Brain microvascular endothelial cell (primary cell): ENCODE data around the gene CCDC196.
"Not testable (repeated sequence)": the region's sequence is repeated elsewhere in the genome, so short reads cannot be mapped to it uniquely, and the experiment has no call there.

Experiments
- DNase-seq: peaks from one replicate; pipeline ENCODE4 v3.0.0-alpha.2; 2020
- H3K27ac ChIP-seq: fragments of 250-450 bp; sonication (Bioruptor Pico); 2 replicates; pipeline ENCODE4 v1.5.1; 2020; ENCODE audit warnings: mild to moderate bottlenecking, moderate library complexity
- H3K27me3 ChIP-seq: fragments of 250-450 bp; sonication (Bioruptor Pico); replicated peaks from 2 replicates; pipeline ENCODE4 v1.5.1; 2020; ENCODE audit warnings: mild to moderate bottlenecking
- H3K36me3 ChIP-seq: fragments of 250-450 bp; sonication (Bioruptor Pico); replicated peaks from 2 replicates; pipeline ENCODE4 v1.5.1; 2020; ENCODE audit warnings: mild to moderate bottlenecking
- H3K4me3 ChIP-seq: 2 replicates; pipeline ENCODE4 v1.5.1; 2011; ENCODE audit warnings: low read depth, mild to moderate bottlenecking, control low read depth, low read length, moderate library complexity
- CTCF ChIP-seq: IDR thresholded peaks from 2 replicates; pipeline ENCODE4 v1.5.1; 2011; ENCODE audit warnings: low read depth, mild to moderate bottlenecking, moderate library complexity, low read length, control low read depth, inconsistent platforms; ENCODE audit errors: missing control alignments
- in situ Hi-C: cut with HindIII; loops from 2 replicates; pipeline ENCODE4 v1.10.0; 2017; ENCODE audit warnings: low sequenced_read_pairs, low pct_ligation_motif_present

Gene CCDC196

DNA sequence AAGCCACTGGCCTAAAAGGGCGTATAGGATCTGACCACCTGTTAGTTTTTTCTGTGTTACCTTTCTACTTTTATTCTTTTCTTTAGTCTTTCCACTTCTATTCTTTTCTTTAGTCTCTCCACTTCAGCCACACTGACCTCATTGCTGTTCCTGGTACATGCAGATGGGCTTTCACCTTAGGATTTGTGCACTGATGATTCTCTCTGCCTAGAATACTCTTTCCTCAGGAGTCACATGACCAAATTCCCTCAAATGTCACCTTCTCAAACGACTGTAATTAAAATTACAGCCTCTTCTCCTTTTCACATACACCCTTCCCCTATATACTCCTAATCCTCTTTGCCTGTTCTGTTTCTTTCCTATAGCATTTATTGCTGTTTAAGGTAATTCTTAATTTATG, 57.8 kb downstream of the CCDC196 start:
- in situ Hi-C loops, result no loop called here
- TF ChIP-seq CTCF, result no peak
- H3K27ac ChIP-seq, result no peak overlapping the region

DNA sequence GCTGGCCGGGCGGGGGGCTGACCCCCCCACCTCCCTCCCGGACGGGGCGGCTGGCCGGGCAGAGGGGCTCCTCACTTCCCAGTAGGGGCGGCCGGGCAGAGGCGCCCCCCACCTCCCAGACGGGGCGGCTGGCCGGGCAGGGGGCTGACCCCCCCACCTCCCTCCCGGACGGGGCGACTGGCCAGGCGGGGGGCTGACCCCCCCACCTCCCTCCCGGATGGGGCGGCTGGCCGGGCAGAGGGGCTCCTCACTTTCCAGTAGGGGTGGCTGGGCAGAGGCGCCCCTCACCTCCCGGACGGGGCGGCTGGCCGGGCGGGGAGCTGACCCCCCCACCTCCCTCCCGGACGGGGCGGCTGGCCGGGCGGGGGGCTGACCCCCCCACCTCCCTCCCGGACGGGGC, 59.0 kb downstream of the CCDC196 start:
- H3K36me3 ChIP-seq, DNase-seq, H3K27me3 ChIP-seq, H3K4me3 ChIP-seq, H3K27ac ChIP-seq, in situ Hi-C loops: not testable (repeated sequence)

More for the DNA sequence above, 57.8 kb downstream of the CCDC196 start:
- Histone ChIP-seq H3K36me3 (no peaks in the 10 kb centered on the region), H3K4me3 (no peak overlapping the region), H3K27me3 (no peaks in the 10 kb centered on the region)
- no peak for DNase-seq

DNA sequence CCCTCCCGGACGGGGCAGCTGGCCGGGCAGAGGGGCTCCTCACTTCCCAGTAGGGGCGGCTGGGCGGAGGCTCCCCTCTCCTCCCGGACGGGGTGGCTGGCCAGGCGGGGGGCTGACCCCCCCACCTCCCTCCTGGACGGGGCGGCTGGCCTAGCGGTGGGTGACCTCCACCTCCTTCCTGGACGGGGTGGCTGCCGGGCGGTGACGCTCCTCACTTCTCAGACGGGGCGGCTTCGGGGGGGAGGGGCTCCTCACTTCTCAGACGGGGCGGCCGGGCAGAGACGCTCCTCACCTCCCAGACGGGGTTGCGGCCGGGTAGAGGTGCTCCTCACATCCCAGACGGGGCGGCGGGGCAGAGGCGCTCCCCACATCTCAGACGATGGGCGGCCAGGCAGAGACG, 59.6 kb downstream of the CCDC196 start:
- H3K27me3 ChIP-seq, H3K36me3 ChIP-seq, DNase-seq, in situ Hi-C loops, H3K4me3 ChIP-seq, H3K27ac ChIP-seq: not testable (repeated sequence)
